Activated CD8-positive, alpha-beta T cell treated with anti-CD3 and anti-CD28 coated beads for 36 hours (primary cell): ENCODE results near the gene FOLR2. TPM values are rescaled to one million over a fixed set of nuclear protein-coding genes. Genes with fewer than 3 reads are reported as not detected.

ENCODE experiments used
- ATAC-seq: fragments of 200-7000 bp; cut with Tn5 transposase; one replicate; pipeline ENCODE4 v1.10.0; 2021; ENCODE audit warnings: mild to moderate bottlenecking, moderate library complexity
- CTCF ChIA-PET: fragments of 350-600 bp; sonication (Branson Sonifier 250); formaldehyde crosslinking; loops from one replicate; lab custom pipeline; 2021; ENCODE audit warnings: antibody characterized with exemption; lab: Charles Lee
- POLR2A ChIA-PET: fragments of 350-600 bp; sonication (Branson Sonifier 250); formaldehyde crosslinking; loops from one replicate; lab custom pipeline; 2021; ENCODE audit warnings: antibody characterized with exemption; lab: Charles Lee
- DNase-seq: peaks from one replicate; pipeline ENCODE4 v3.0.0-alpha.2; 2020
- H3K27ac Mint-ChIP-seq: one replicate; pipeline ENCODE4 v1.8.0; 2021; ENCODE audit warnings: mild to moderate bottlenecking, mixed read lengths
- H3K27me3 Mint-ChIP-seq: one replicate; pipeline ENCODE4 v1.8.0; 2021; ENCODE audit warnings: mixed read lengths
- H3K36me3 Mint-ChIP-seq: one replicate; pipeline ENCODE4 v1.8.0; 2021; ENCODE audit warnings: low read depth, mixed read lengths
- H3K4me1 Mint-ChIP-seq: one replicate; pipeline ENCODE4 v1.8.0; 2021; ENCODE audit warnings: low read depth, mixed read lengths
- H3K4me3 Mint-ChIP-seq: one replicate; pipeline ENCODE4 v1.8.0; 2021; ENCODE audit warnings: mild to moderate bottlenecking, moderate library complexity, mixed read lengths
- H3K9me3 Mint-ChIP-seq: one replicate; pipeline ENCODE4 v1.8.0; 2021; ENCODE audit warnings: mixed read lengths
- CTCF ChIP-seq: fragments of 200-600 bp; IDR thresholded peaks from one replicate; pipeline ENCODE4 v1.8.0; 2022; ENCODE audit warnings: antibody characterized with exemption, mild to moderate bottlenecking
- intact Hi-C: fragments of 100-400 bp; cut with micrococcal nuclease; formaldehyde crosslinking; loops from one replicate; pipeline ENCODE4 v1.10.0; 2022
- total RNA-seq, 2 experiments: library from RNA; stranded (reverse); gene quantifications; one replicate each; pipeline ENCODE4 v1.2.3, GENCODE V29; 2021

The FOLR2 gene
- total RNA-seq, 2 experiments from 2014 or later = not detected

- DNase-seq = peak; percentile 57
- intact Hi-C loops = no loop called here
- no peaks in the 10 kb centered on the region for H3K36me3 Mint-ChIP-seq
- peaks cover 25% of the 10 kb centered on the region for H3K4me1 Mint-ChIP-seq
- no peak for TF ChIP-seq CTCF
- ChIA-PET POLR2A (interaction anchor here (1.0 to 3.3 kb wide), 4 partner anchors 10 to 296 kb away, joined by 3 to 17 read pairs (median 4); partner anchors contain the start of genes RNF121 and XNDC1N), CTCF (interaction anchor here (1.1 to 3.3 kb wide), 3 partner anchors 12 to 210 kb away, joined by 3 to 23 read pairs (median 7); partner anchors contain the start of gene CLPB)
- no peaks in the 10 kb centered on the region for H3K9me3 Mint-ChIP-seq
- H3K4me3 Mint-ChIP-seq = peak within 1 kb of the TSS; percentile 95
- no peak for ATAC-seq
- H3K27ac Mint-ChIP-seq = peak within 1 kb of the TSS; percentile 94
- H3K27me3 Mint-ChIP-seq = no peaks in the 10 kb centered on the region
Measured at GRCh38 chr11:72224564-72225410, 8.2 kb downstream of the FOLR2 start, which contains the start of gene INPPL1. Gene INPPL1 (plus strand): TSS chr11:72224767. CDS start chr11:72224985, 218 bp downstream.

- H3K9me3 Mint-ChIP-seq = no peaks in the 10 kb centered on the region
- DNase-seq = peak; percentile 61
- H3K4me1 Mint-ChIP-seq = peaks cover 25% of the 10 kb centered on the region
- no peaks in the 10 kb centered on the region for H3K27me3 Mint-ChIP-seq
- no peak for TF ChIP-seq CTCF
- H3K27ac Mint-ChIP-seq = peak overlapping the region; percentile 92
- H3K4me3 Mint-ChIP-seq = peak overlapping the region; percentile 91
- peak; percentile 15 for ATAC-seq
- CTCF ChIA-PET = interaction anchor here (0.7 to 3.3 kb wide), 4 partner anchors 11 to 209 kb away, joined by 3 to 23 read pairs (median 5); partner anchors contain the start of gene CLPB
- H3K36me3 Mint-ChIP-seq = no peaks in the 10 kb centered on the region
- POLR2A ChIA-PET = interaction anchor here (0.6 to 3.3 kb wide), 3 partner anchors 11 to 1225 kb away, joined by 3 to 17 read pairs (median 3); no protein-coding TSS in a partner anchor
- intact Hi-C loops = no loop called here
Measured at GRCh38 chr11:72225411-72225951, 8.9 kb downstream of the FOLR2 start.

- Mint-ChIP-seq H3K36me3 (no peaks in the 10 kb centered on the region), H3K4me3 (no peak overlapping the region), H3K4me1 (peaks cover 21% of the 10 kb centered on the region), H3K27ac (no peak overlapping the region), H3K27me3 (no peaks in the 10 kb centered on the region), H3K9me3 (no peaks in the 10 kb centered on the region)
- ATAC-seq = no peak
- intact Hi-C loops = no loop called here
- ChIA-PET POLR2A (interaction anchor here (3.3 kb wide), 1 partner anchor 10 kb away, joined by 17 read pairs; no protein-coding TSS in a partner anchor), CTCF (interaction anchor here (0.5 to 3.3 kb wide), 2 partner anchors 10 to 295 kb away, joined by 3 to 23 read pairs; no protein-coding TSS in a partner anchor)
- no peak for TF ChIP-seq CTCF
- no peak for DNase-seq
Measured at GRCh38 chr11:72226701-72227100, 10.1 kb downstream of the FOLR2 start.

GRCh38 chr11:72227316-72228228, 11.0 kb downstream of the FOLR2 start:
- H3K9me3 Mint-ChIP-seq = no peaks in the 10 kb centered on the region
- H3K4me3 Mint-ChIP-seq = no peak overlapping the region
- peaks cover 16% of the 10 kb centered on the region for H3K4me1 Mint-ChIP-seq
- no peak for TF ChIP-seq CTCF
- ATAC-seq = no peak
- intact Hi-C loops = no loop called here
- ChIA-PET CTCF (interaction anchor here (3.3 kb wide), 1 partner anchor 9 kb away, joined by 23 read pairs; no protein-coding TSS in a partner anchor), POLR2A (interaction anchor here (0.6 to 3.3 kb wide), 3 partner anchors 9 to 21 kb away, joined by 3 to 17 read pairs (median 3); no protein-coding TSS in a partner anchor)
- H3K36me3 Mint-ChIP-seq = peaks cover 2% of the 10 kb centered on the region
- no peak overlapping the region for H3K27ac Mint-ChIP-seq
- no peak for DNase-seq
- no peaks in the 10 kb centered on the region for H3K27me3 Mint-ChIP-seq
